WTC11 (cell line): ENCODE data around the gene NRXN3.

ENCODE experiments used
- CTCF ChIP-seq: fragments of 200-600 bp; IDR thresholded peaks from 2 replicates; pipeline ENCODE4 v1.8.0; 2022; ENCODE audit warnings: antibody characterized with exemption
- FOXP1 ChIP-seq: sonication (generic); formaldehyde crosslinking; IDR thresholded peaks from 2 replicates; pipeline ENCODE4 v1.8.0; 2022; ENCODE audit warnings: missing genetic modification reagents, mild to moderate bottlenecking, moderate library complexity, borderline replicate concordance
- HMGXB4 ChIP-seq: sonication (generic); formaldehyde crosslinking; IDR thresholded peaks from 2 replicates; pipeline ENCODE4 v1.8.1; 2023; ENCODE audit warnings: mild to moderate bottlenecking, moderate library complexity, missing genetic modification reagents
- NR1H2 ChIP-seq: sonication (generic); formaldehyde crosslinking; IDR thresholded peaks from 2 replicates; pipeline ENCODE4 v1.9.0; 2021; ENCODE audit warnings: mild to moderate bottlenecking, moderate library complexity, missing genetic modification reagents

- TF ChIP-seq HMGXB4: no peak
- TF ChIP-seq CTCF: no peak
- TF ChIP-seq FOXP1 (CRISPR knock-in tag): no peak
- TF ChIP-seq NR1H2: no peak
Measured at GRCh38 chr14:78997811-78998210, 827.6 kb downstream of the NRXN3 start.
